ENCODE data around the gene TIGAR. TPM values are rescaled to one million over a fixed set of nuclear protein-coding genes. Genes with fewer than 3 reads are reported as not detected.

Gene TIGAR
- total RNA-seq, 3 donors from 2014 or later, result 11.4 to 17.0 (median 11.6) TPM

DNA sequence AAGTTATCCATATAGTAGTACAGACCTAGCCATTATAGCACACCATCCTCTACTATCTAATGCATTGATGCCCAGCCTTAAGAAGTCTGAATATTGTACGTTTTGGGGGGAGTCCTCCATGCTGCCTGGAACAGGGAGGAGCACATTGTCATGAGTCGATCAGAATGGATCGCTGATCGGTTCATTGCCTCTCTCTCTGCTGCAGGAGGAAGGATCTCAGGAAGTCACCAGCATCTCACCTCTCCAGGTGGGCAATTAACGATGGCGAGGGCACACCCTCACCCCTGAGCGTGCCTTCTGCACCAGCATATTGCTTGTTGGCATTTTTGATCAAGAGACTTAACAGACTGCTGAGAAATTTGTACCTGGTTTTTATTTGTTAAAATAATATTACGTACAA, 35.9 kb upstream of the TIGAR start:
- intact Hi-C loops (cut with DNase I, micrococcal nuclease), result loop anchor here in 1 of 2 donors (10.0 kb wide), 1 partner anchor 410 kb away; the partner anchor contains the start of gene PARP11
- H3K9me3 ChIP-seq, result no peaks in the 10 kb centered on the region
- no peak for DNase-seq
- ATAC-seq, result no peak
- H3K4me1 ChIP-seq (ENCODE audit: low read depth), result peaks cover 28% of the 10 kb centered on the region
- peaks cover 3% of the 10 kb centered on the region for H3K36me3 ChIP-seq (ENCODE audit: low read depth)
- no peak overlapping the region for H3K4me3 ChIP-seq
- TF ChIP-seq, protein P1, sequence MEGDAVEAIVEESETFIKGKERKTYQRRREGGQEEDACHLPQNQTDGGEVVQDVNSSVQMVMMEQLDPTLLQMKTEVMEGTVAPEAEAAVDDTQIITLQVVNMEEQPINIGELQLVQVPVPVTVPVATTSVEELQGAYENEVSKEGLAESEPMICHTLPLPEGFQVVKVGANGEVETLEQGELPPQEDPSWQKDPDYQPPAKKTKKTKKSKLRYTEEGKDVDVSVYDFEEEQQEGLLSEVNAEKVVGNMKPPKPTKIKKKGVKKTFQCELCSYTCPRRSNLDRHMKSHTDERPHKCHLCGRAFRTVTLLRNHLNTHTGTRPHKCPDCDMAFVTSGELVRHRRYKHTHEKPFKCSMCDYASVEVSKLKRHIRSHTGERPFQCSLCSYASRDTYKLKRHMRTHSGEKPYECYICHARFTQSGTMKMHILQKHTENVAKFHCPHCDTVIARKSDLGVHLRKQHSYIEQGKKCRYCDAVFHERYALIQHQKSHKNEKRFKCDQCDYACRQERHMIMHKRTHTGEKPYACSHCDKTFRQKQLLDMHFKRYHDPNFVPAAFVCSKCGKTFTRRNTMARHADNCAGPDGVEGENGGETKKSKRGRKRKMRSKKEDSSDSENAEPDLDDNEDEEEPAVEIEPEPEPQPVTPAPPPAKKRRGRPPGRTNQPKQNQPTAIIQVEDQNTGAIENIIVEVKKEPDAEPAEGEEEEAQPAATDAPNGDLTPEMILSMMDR (IDR thresholded peaks at IDR 0.05), result no peak

DNA sequence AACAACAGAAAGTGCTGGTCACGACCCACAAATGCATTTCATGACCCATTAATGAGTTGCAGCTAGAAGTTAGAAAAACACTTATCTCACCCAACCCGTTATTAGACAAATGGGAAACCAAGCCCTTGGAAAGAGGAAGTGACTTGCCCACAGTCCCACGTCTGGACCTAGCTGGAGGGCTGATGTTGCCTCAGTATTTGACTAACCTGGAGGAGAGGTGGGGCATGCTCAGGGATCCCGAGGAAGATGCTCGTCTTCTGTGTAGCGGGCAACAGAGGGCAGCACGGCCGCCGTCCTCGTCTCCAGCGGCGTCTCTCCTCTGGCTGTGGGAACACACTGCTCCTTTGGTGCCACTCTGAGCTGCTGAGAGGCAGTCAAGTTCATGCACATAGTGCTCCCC, 34.8 kb upstream of the TIGAR start:
- intact Hi-C loops (cut with DNase I, micrococcal nuclease), result loop anchor here in 1 of 2 donors (10.0 kb wide), 1 partner anchor 411 kb away; the partner anchor contains the start of gene PARP11
- ATAC-seq (no peak), DNase-seq (no peak)
- peaks cover 18% of the 10 kb centered on the region for H3K4me1 ChIP-seq (ENCODE audit: low read depth)
- H3K4me3 ChIP-seq, result no peak overlapping the region
- TF ChIP-seq, protein P1 (IDR thresholded peaks at IDR 0.05), result no peak
- no peaks in the 10 kb centered on the region for H3K9me3 ChIP-seq
- peaks cover 3% of the 10 kb centered on the region for H3K36me3 ChIP-seq (ENCODE audit: low read depth)

DNA sequence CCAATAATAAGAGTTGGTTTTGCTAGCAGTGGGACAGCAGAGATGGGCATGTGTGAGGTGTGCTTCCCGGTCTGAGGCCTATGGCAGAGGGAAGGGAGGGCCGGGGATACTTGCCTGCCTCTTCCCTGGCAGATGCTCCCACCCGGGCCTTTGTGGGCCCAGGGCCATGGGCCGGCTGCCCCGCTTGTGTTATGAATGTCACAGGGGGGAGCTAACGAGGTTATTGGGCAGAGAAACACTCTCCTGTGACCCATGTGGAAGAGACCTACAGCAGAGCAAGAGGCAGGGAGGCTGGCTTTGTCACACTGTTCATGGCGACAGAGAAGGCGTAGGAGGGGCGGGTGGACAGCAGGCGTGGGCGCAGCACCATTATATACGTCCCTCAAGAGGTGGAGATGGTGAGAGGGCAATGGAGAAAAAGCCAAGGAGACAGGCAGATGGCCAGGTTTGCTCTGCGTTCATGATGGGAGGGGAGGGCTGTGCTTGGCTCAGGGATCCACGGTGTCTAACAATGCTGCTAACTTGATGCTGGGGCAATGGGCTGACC, 34.2 kb upstream of the TIGAR start:
- intact Hi-C loops (cut with DNase I, micrococcal nuclease), result loop anchor here in 1 of 2 donors (10.0 kb wide), 1 partner anchor 412 kb away; the partner anchor contains the start of gene PARP11
- DNase-seq (peak in 1 of 3 donors; percentile 27), ATAC-seq (peak; percentile 4)
- Histone ChIP-seq H3K4me1 (ENCODE audit: low read depth) (peaks cover 14% of the 10 kb centered on the region), H3K4me3 (no peak overlapping the region), H3K9me3 (no peaks in the 10 kb centered on the region), H3K36me3 (ENCODE audit: low read depth) (peaks cover 3% of the 10 kb centered on the region)
- TF ChIP-seq, protein P1 (IDR thresholded peaks at IDR 0.05), result no peak

DNA sequence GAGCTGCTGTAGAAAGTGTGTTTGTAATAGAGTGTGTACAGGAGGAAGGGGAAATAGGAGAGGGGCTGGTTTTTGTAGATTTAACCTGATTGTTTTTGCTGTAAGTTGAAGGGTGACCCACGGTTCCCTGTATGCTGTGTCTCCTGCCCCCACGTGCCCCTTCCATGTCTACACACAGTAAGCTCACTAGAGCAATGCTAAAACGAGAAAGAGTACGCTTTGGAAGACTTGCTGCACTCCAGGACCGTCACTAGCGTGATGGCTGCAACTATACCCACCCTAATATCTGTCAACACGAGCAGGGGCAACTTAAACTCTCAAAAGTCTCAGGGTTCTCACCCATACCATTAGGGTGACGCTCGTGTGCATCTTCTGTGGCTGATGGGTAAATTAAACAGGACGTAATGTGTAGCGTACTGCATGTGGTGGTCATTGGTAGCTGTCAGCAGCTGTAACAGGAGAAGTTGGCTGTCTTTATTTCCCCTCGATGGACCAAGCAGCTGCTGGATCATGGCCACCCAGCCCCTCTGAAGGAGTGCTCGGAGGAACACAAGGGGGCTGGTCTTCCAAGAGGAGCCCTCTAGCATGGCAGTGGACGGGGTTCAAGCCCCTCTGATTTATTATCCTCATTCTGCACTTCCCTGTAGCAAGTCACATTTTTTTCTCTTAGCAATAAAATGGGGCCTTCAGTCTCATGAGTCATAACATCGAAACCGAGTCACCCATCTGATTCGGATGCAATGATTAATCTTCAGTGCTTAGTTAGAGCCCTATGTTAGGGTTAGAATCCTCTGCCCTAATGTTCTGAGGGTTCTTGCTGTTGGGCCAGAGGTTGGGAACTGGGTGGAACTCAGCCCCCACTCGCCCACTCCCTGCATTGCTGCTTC, 33.4 kb upstream of the TIGAR start:
- TF ChIP-seq, protein P1 (IDR thresholded peaks at IDR 0.05), result no peak
- intact Hi-C loops (cut with DNase I, micrococcal nuclease), result loop anchor here in 1 of 2 donors (10.0 kb wide), 1 partner anchor 413 kb away; the partner anchor contains the start of gene PARP11
- peaks cover 14% of the 10 kb centered on the region for H3K4me1 ChIP-seq (ENCODE audit: low read depth)
- DNase-seq (peak in 1 of 3 donors; percentile 28), ATAC-seq (peak; percentile 57)
- H3K9me3 ChIP-seq, result no peaks in the 10 kb centered on the region
- H3K4me3 ChIP-seq, result no peak overlapping the region
- peaks cover 3% of the 10 kb centered on the region for H3K36me3 ChIP-seq (ENCODE audit: low read depth)

DNA sequence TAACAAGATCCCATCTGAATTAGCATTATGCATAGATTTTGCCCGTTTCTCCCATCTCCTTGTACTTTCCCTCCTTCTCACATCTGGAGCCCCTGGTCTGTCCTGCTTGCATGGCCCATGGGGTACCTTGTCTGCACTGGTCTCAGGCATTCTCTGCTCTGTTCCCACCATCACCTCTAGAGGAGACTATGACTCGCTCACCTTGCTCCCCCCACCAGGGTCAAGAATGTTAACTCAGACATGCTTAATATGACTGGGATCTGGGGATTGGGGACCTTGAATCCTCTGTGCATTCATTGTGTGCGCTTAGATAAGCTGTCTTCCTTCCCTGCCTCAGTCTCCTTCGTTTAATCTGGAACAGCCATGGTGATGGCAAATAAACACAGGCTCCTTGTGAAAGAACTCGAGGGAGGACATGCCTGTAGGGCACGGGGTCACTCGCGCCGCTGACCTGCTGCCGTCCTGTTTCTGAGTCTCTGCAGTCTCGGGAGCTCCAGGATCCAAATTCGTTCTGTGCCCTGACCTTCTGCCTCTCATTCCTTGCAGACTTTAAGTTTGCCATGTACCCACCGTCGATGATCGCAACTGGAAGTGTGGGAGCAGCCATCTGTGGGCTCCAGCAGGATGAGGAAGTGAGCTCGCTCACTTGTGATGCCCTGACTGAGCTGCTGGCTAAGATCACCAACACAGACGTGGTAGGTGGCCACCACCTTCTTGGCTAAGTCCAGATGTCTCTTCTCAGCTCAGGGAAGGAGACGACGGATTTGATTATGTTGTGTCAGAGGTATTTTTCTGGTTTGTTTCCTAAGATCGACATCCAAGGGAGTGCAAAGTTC, 32.5 kb upstream of the TIGAR start:
- Histone ChIP-seq H3K4me3 (no peak overlapping the region), H3K9me3 (no peaks in the 10 kb centered on the region), H3K36me3 (ENCODE audit: low read depth) (no peaks in the 10 kb centered on the region), H3K4me1 (ENCODE audit: low read depth) (peaks cover 7% of the 10 kb centered on the region)
- DNase-seq, result peak in 1 of 3 donors; percentile 31
- TF ChIP-seq, protein P1 (IDR thresholded peaks at IDR 0.05), result no peak
- intact Hi-C loops (cut with DNase I, micrococcal nuclease), result loop anchor here in 1 of 2 donors (10.0 kb wide), 1 partner anchor 414 kb away; the partner anchor contains the start of gene PARP11
- no peak for ATAC-seq
